GM12891 (cell line): Measurements from ENCODE around the gene LUZP2.

ENCODE experiments used
- POLR2A ChIP-seq: IDR thresholded peaks from 2 replicates; pipeline ENCODE4 v1.6.1; 2011; ENCODE audit warnings: low read depth, low read length, control low read depth
- POLR2AphosphoS5 ChIP-seq: IDR thresholded peaks from 2 replicates; pipeline ENCODE4 v1.6.1; 2011; ENCODE audit warnings: low read depth, low read length, control low read depth
- TAF1 ChIP-seq: IDR thresholded peaks from 2 replicates; pipeline ENCODE4 v1.6.1; 2011; ENCODE audit warnings: low read depth, low read length, control low read depth

DNA sequence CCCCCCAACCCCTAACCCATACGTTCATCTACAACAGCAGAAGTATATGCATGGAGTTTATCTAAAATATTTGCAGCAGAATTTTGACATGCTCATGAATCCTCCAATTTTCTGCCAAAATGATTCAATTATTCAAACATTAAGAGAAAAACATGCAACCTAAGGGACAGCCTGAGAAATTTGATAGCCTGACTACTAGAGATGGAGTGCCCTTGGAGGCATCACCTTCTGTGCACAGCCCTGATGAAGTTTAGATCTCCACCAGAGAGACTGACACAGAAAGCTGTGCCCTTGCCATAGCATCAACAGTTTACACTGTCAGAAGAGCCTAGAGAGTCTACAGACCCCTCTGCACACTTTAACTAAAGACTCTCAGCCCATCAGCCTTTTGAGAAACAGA, 217.7 kb downstream of the LUZP2 start:
- TF ChIP-seq POLR2AphosphoS5 (no peak), POLR2A (no peak), TAF1 (no peak)
